HG03469 (cell line): Measurements from ENCODE around the gene GLUD1.
"Not testable (repeated sequence)": the region's sequence is repeated elsewhere in the genome, so short reads cannot be mapped to it uniquely, and the experiment has no call there.

Experiments
- ATAC-seq: cut with Tn5 transposase; IDR thresholded peaks from one replicate; pipeline ENCODE4 v1.9.1; 2021; ENCODE audit warnings: mild to moderate bottlenecking, moderate library complexity, moderate number of reproducible peaks; ENCODE audit not compliant: unreplicated experiment

The GLUD1 gene

GRCh38 chr10:87053577-87054181 is 41.0 kb downstream of the GLUD1 start:
- ATAC-seq: no peak

GRCh38 chr10:87053111-87053510 is 41.5 kb downstream of the GLUD1 start:
- ATAC-seq: no peak

- no peak for ATAC-seq
Observed at GRCh38 chr10:87045434-87045938, 49.2 kb downstream of the GLUD1 start.

- not testable (repeated sequence) for ATAC-seq
Observed at GRCh38 chr10:87043579-87043978, 51.1 kb downstream of the GLUD1 start.

- ATAC-seq: no peak
Observed at GRCh38 chr10:87038786-87039185, 55.9 kb downstream of the GLUD1 start.

- ATAC-seq: no peak
Observed at GRCh38 chr10:87038286-87038717, 56.3 kb downstream of the GLUD1 start.

DNA sequence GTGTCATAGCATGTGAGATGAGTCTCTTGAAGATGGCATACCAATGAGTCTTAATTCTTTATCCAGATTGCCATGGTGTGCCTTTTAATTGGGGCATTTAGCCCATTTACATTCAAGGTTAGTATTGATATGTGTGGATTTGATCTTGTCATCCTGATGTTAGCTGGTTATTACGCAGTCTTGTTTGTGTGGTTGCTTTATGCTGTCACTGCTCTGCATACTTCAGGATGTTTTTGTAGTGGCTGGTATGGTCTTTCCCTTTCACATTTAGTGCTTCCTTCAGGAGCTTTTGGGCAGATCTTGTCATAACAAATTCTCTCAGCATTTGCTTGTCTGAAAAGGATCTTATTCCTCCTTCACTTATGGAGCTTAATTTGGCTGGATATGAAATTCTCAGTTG is 58.0 kb downstream of the GLUD1 start:
- no peak for ATAC-seq

- no peak for ATAC-seq
Observed at GRCh38 chr10:87030912-87031635, 63.6 kb downstream of the GLUD1 start.

- not testable (repeated sequence) for ATAC-seq
Observed at GRCh38 chr10:87030419-87030818, 64.2 kb downstream of the GLUD1 start.

GRCh38 chr10:87026747-87027508 is 67.7 kb downstream of the GLUD1 start:
- not testable (repeated sequence) for ATAC-seq

DNA sequence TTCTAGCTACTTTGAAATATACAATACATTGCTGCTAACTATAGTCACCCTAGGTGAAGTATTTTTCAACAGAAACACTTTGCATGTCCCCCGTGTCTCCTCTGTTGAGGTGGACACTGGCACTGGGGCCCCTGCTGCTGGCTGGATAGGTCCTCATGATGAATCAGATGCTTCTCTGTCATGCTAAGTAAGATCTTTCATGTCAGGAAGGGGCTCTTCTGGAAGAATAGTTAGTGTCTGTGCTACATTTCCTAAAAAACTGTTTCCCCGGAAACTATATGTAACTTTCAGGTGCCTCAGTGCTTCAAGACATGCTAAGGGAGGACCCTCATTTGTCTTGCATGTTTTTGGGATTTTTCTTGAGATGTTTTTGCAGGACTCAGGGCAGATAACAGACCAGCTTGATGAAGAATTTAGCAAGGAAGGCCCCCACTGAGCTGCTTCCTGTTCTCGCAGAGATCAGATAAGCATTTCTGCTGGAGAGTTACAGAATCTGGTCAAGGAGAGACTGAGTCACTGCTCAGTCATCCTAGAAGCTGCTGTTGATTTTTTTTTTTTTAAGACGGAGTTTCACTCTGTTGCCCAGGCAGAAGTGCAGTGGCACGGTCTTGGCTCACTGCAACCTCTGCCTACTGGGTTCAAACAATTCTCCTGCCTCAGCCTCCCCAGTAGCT is 69.2 kb downstream of the GLUD1 start:
- ATAC-seq: not testable (repeated sequence)

DNA sequence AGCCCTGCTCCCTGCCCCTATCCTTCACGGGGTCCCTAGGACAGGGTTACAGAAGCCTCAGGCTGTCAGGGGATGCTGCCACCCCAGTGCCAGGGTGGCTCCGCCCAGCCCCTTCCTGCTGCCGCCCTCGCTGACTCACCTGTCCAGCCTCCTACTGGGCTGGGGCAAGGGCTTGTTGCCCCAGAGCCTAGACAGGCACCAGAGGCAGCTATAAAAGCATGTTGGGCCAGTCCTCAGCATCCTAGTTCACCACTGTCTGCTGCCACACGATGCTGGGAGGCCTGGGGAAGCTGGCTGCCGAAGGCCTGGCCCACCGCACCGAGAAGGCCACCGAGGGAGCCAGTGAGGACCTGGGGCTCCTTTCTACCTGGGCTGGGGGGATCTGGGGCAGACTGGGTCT is 74.6 kb downstream of the GLUD1 start, which contains the start of gene FAM25A:
TSS of gene FAM25A (plus strand) at position 239 of the 400 bp plus-strand sequence. CDS start at position 270, 31 bp downstream.
- not testable (repeated sequence) for ATAC-seq

DNA sequence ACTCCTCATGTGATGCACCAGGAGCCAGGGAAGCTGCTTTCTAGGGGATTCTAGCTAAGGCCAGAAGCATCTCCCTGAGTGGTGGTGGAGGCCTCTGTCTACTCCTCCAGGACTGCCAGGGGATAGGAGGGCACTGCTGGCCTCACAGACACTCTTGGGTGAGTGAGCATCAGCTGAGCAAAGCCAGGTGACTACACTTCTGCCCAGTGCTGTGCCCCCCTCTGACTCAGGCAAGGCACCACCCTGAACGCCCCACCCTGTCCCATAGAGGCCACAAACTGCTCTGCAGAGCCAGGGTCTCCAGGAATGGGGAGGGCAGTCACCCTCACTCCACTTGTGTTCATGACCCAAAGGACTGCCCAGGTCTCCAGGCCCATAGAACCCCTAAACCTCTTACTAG is 75.1 kb downstream of the GLUD1 start:
- ATAC-seq: not testable (repeated sequence)

GRCh38 chr10:87019066-87019465 is 75.6 kb downstream of the GLUD1 start:
- not testable (repeated sequence) for ATAC-seq

GRCh38 chr10:87018127-87018526 is 76.5 kb downstream of the GLUD1 start:
- not testable (repeated sequence) for ATAC-seq

GRCh38 chr10:87014986-87015716 is 79.5 kb downstream of the GLUD1 start:
- not testable (repeated sequence) for ATAC-seq

DNA sequence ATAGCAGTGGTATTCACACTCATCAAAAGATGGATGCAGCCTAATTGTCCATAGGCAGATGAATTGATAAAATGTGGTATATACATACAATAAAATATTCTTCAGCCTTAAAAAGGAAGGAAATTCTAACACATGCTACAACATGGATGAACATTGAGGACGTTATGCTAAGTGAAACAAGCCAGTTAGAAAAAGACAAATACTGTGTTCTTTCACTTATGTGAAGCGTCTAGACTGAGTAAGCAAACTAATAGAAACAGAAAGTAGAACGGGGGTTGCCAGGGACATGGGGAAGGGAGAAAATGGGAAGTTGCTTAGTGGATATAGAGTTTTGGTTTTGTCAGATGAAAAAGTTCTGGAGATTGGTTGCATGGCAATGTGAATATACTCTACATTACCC is 81.1 kb downstream of the GLUD1 start:
- not testable (repeated sequence) for ATAC-seq

GRCh38 chr10:87009134-87009696 is 85.4 kb downstream of the GLUD1 start:
- ATAC-seq: not testable (repeated sequence)

DNA sequence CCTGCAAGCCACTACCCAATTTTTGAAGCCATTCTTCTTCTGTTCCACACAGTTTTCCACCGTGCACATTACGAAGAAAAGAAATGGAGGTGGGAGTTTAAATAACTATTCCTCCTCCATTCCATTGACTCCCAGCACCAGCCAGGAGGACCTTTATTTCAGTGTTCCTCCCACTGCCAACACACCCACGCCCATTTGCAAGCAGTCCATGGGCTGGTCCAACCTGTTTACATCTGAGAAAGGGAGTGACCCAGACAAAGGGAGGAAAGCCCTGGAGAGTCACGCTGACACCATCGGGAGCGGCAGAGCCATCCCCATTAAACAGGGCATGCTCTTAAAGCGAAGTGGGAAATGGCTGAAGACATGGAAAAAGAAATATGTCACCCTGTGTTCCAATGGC is 86.3 kb downstream of the GLUD1 start:
- ATAC-seq: not testable (repeated sequence)

DNA sequence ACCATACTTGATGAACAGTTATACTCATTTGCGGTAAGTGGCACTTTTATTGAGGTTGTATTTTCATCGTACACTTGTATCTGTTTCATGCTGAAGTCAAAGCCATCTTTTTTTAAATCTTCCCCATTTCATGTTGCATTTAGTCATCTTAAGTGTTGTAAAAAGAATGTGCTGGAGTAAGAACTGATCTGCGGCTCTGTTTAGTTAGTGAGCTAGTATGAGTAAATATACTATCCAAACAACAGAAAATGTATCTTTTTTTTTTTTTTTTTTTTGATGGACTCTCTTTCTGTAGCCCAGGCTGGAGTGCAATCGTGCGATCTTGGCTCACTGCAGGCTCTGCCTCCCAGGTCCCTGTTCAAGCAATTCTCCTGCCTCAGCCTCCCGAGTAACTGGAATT is 87.0 kb downstream of the GLUD1 start:
- not testable (repeated sequence) for ATAC-seq
